ENCODE data around the gene HCFC1. TPM values are rescaled to one million over a fixed set of nuclear protein-coding genes. Genes with fewer than 3 reads are reported as not detected.

Gene HCFC1
- total RNA-seq, 1 experiment from 2014 or later: 137 TPM

DNA sequence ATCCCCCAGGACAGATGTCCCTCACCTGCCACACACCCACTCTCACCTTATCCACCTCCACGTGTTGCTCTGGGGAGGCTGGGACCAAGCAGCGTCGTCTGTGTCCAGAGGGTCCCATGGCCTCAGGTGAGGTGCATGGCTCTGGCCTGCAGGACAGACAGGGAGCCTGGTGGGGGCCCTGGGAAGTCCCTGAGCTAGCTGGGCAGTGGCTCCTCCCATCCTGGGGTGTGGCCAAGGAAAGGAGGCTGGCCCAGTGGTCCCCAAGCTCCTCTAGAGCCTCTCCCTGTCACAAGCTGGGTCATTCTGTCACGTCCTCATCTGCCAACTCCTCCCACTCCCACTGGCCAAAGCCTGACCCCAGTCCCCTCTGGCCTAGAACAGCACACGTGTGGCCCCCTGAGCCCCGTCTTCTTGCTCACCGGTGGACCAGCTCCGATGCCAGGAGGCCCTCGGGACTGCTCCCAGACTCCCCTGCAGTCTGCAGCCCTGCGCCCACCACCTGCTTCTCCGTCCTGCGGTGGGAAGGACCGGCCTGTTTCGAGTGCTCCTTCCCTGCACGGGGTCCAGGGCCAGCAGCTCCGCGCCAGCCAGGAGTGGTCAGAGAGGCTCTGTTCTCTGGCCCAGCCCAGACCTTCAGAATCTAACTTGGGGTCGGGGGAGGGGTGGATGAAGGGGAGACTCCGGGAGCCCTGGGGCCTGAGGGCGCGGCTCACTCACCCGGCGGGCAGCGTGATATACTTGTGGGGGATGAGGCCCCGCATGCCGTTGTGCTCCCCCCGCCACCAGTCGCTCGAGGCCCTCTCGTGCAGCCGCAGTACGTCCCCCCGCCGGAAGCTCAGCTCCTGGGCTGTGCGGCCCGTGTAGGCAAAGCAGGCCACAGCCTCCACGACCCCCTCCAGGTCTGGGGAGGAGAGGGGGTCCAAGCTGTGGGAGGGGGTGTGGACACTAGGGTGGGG, 62.3 kb downstream of the HCFC1 start:
- no peak for TF ChIP-seq EZH2 (IDR thresholded peaks at IDR 0.05; ENCODE audit: borderline replicate concordance, low read depth, low read length, poor library complexity, severe bottlenecking)
- TF ChIP-seq, protein P1, sequence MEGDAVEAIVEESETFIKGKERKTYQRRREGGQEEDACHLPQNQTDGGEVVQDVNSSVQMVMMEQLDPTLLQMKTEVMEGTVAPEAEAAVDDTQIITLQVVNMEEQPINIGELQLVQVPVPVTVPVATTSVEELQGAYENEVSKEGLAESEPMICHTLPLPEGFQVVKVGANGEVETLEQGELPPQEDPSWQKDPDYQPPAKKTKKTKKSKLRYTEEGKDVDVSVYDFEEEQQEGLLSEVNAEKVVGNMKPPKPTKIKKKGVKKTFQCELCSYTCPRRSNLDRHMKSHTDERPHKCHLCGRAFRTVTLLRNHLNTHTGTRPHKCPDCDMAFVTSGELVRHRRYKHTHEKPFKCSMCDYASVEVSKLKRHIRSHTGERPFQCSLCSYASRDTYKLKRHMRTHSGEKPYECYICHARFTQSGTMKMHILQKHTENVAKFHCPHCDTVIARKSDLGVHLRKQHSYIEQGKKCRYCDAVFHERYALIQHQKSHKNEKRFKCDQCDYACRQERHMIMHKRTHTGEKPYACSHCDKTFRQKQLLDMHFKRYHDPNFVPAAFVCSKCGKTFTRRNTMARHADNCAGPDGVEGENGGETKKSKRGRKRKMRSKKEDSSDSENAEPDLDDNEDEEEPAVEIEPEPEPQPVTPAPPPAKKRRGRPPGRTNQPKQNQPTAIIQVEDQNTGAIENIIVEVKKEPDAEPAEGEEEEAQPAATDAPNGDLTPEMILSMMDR (conservative IDR thresholded peaks at IDR 0.05; ENCODE audit: low read depth, low read length): no peak
- no TSS peak for BruUV-seq (replicated peaks)
- Histone ChIP-seq H3K4me3 (ENCODE audit: low read depth, low read length, poor library complexity, severe bottlenecking) (no peak overlapping the region), H3K4me1 (ENCODE audit: insufficient read depth, low read length, poor library complexity, severe bottlenecking) (no peaks in the 10 kb centered on the region), H3K36me3 (ENCODE audit: insufficient read depth, low read length, poor library complexity, severe bottlenecking) (no peaks in the 10 kb centered on the region), H3K9me3 (ENCODE audit: low read depth, low read length, poor library complexity, severe bottlenecking) (no peaks in the 10 kb centered on the region), H3K27ac (ENCODE audit: low read depth, low read length, poor library complexity, severe bottlenecking) (no peak overlapping the region), H3K27me3 (replicated peaks; ENCODE audit: insufficient read depth, low read depth, low read length, poor library complexity) (no peaks in the 10 kb centered on the region)
- ChIA-PET POLR2A (ENCODE audit: low non-redundant PET) (interaction anchor here (0.7 kb wide), 1 partner anchor 22 kb away, joined by 7 read pairs; no protein-coding TSS in a partner anchor), CTCF (interaction anchor here (0.6 kb wide), 1 partner anchor 105 kb away, joined by 5 read pairs; no protein-coding TSS in a partner anchor)
- no peak for DNase-seq (ENCODE audit: low spot score)
- intact Hi-C loops (cut with micrococcal nuclease; ENCODE audit: unreplicated experiment): no loop called here

DNA sequence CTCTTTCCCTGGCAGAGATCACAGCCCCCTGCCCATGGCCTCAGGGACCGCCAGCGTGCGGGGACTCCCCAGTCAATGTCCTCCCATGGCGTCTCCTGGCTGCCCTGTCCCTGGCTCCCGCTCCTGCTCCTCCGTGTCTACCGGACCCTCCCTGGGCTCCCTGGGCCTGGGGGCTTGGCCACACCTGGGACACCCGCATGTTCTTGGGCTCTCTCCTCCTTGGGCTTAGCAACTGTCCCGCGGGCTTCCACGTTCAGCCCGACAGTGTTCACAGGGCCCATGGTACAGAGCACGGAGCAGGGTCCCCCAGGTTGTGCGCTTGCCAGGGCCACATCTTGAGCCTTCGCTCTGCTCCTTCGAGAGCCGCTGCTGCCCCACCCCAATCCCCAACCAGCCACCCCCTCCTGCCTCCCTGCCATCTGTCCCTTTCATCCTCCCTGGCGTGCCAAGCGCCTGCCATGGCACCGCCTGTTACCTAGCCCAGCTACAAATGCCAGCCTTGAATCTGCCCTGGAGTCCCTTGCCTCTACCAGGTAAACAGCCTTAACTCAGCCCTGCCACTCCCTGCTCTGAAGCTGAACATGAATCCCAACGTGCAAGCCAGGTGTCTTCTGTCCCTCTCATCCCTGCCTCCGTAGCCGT, 63.3 kb downstream of the HCFC1 start:
- Histone ChIP-seq H3K36me3 (ENCODE audit: insufficient read depth, low read length, poor library complexity, severe bottlenecking) (no peaks in the 10 kb centered on the region), H3K4me1 (ENCODE audit: insufficient read depth, low read length, poor library complexity, severe bottlenecking) (no peaks in the 10 kb centered on the region), H3K9me3 (ENCODE audit: low read depth, low read length, poor library complexity, severe bottlenecking) (no peaks in the 10 kb centered on the region), H3K4me3 (ENCODE audit: low read depth, low read length, poor library complexity, severe bottlenecking) (no peak overlapping the region), H3K27ac (ENCODE audit: low read depth, low read length, poor library complexity, severe bottlenecking) (no peak overlapping the region), H3K27me3 (replicated peaks; ENCODE audit: insufficient read depth, low read depth, low read length, poor library complexity) (no peaks in the 10 kb centered on the region)
- TF ChIP-seq, protein P1 (conservative IDR thresholded peaks at IDR 0.05; ENCODE audit: low read depth, low read length): no peak
- no peak for TF ChIP-seq EZH2 (IDR thresholded peaks at IDR 0.05; ENCODE audit: borderline replicate concordance, low read depth, low read length, poor library complexity, severe bottlenecking)
- CTCF ChIA-PET: interaction anchor here (0.6 kb wide), 1 partner anchor 105 kb away, joined by 5 read pairs; no protein-coding TSS in a partner anchor
- no peak for DNase-seq (ENCODE audit: low spot score)
- no TSS peak for BruUV-seq (replicated peaks)
- POLR2A ChIA-PET (ENCODE audit: low non-redundant PET): interaction anchor here (0.7 kb wide), 1 partner anchor 21 kb away, joined by 7 read pairs; no protein-coding TSS in a partner anchor
- intact Hi-C loops (cut with micrococcal nuclease; ENCODE audit: unreplicated experiment): no loop called here

DNA sequence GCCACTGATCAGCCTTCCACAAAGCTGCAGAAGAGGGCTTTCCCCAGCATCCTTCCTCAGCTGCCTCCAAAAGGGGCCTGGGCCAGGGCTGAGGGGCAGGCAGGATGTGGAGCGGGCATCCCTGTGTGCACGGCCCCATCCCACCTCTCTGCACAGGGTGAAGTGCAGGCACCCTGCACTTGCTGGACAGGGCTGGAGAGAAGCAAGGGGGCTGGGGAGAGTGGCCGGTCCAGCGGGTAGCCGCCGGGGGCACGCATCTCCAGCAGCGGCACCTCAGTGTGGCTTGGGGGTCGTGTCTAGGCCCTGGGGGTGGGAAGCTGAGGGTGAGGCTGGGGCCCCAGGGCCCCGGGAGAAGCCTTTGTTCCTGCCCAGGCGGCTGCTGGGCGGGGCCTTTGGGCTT, 64.2 kb downstream of the HCFC1 start:
- TF ChIP-seq, protein P1 (conservative IDR thresholded peaks at IDR 0.05; ENCODE audit: low read depth, low read length): no peak
- no peak for TF ChIP-seq EZH2 (IDR thresholded peaks at IDR 0.05; ENCODE audit: borderline replicate concordance, low read depth, low read length, poor library complexity, severe bottlenecking)
- CTCF ChIA-PET: no interaction called here
- Histone ChIP-seq H3K27ac (ENCODE audit: low read depth, low read length, poor library complexity, severe bottlenecking) (no peak overlapping the region), H3K4me3 (ENCODE audit: low read depth, low read length, poor library complexity, severe bottlenecking) (no peak overlapping the region), H3K4me1 (ENCODE audit: insufficient read depth, low read length, poor library complexity, severe bottlenecking) (no peaks in the 10 kb centered on the region), H3K27me3 (replicated peaks; ENCODE audit: insufficient read depth, low read depth, low read length, poor library complexity) (no peaks in the 10 kb centered on the region), H3K36me3 (ENCODE audit: insufficient read depth, low read length, poor library complexity, severe bottlenecking) (no peaks in the 10 kb centered on the region), H3K9me3 (ENCODE audit: low read depth, low read length, poor library complexity, severe bottlenecking) (no peaks in the 10 kb centered on the region)
- no TSS peak for BruUV-seq (replicated peaks)
- POLR2A ChIA-PET (ENCODE audit: low non-redundant PET): no interaction called here
- DNase-seq (ENCODE audit: low spot score): no peak
- intact Hi-C loops (cut with micrococcal nuclease; ENCODE audit: unreplicated experiment): no loop called here
